Mesodermal cell (in vitro differentiated cells): Measurements from ENCODE around the gene LSAMP. TPM values are rescaled to one million over a fixed set of nuclear protein-coding genes. Genes with fewer than 3 reads are reported as not detected.

ENCODE experiments used
- H3K27ac ChIP-seq: 2 replicates; pipeline ENCODE4 v1.7.0; 2013; ENCODE audit warnings: mild to moderate bottlenecking, low read depth, low read length, moderate library complexity; ENCODE audit not compliant: severe bottlenecking
- H3K36me3 ChIP-seq: 2 replicates; pipeline ENCODE4 v1.7.1; 2013; ENCODE audit warnings: mild to moderate bottlenecking, low read length, moderate library complexity; ENCODE audit not compliant: control insufficient read depth, insufficient read depth
- H3K4me1 ChIP-seq: one replicate; pipeline ENCODE4 v1.7.1; 2013; ENCODE audit warnings: mild to moderate bottlenecking, low read length; ENCODE audit not compliant: insufficient read depth, control insufficient read depth, poor library complexity, severe bottlenecking
- H3K4me3 ChIP-seq: 2 replicates; pipeline ENCODE4 v1.7.0; 2013; ENCODE audit warnings: low read length, control low read depth, mild to moderate bottlenecking; ENCODE audit not compliant: insufficient read depth, poor library complexity, severe bottlenecking; ENCODE audit errors: extremely low read depth
- H3K9me3 ChIP-seq: 2 replicates; pipeline ENCODE4 v1.7.1; 2013; ENCODE audit warnings: mild to moderate bottlenecking, low read length, moderate library complexity; ENCODE audit not compliant: control insufficient read depth
- WGBS, 2 experiments: methylation state at CpG; one replicate each; pipeline ENCODE4 v1.1.5; 2013; ENCODE audit warnings: missing lambda C conversion rate in 2 of 2; ENCODE audit not compliant: insufficient coverage in 2 of 2; 5-methylcytosine and 5-hydroxymethylcytosine counted together
- polyA plus RNA-seq, 2 experiments: library from polyadenylated mRNA; stranded (reverse); fragments of 50-300 nt; gene quantifications; one replicate each; pipeline ENCODE4 v1.2.3, GENCODE V29; 2013

Gene LSAMP
- 38.1 TPM for polyA plus RNA-seq (2013, experiment 1 of 2)
- 35.4 TPM for polyA plus RNA-seq (2013, experiment 2 of 2)

DNA sequence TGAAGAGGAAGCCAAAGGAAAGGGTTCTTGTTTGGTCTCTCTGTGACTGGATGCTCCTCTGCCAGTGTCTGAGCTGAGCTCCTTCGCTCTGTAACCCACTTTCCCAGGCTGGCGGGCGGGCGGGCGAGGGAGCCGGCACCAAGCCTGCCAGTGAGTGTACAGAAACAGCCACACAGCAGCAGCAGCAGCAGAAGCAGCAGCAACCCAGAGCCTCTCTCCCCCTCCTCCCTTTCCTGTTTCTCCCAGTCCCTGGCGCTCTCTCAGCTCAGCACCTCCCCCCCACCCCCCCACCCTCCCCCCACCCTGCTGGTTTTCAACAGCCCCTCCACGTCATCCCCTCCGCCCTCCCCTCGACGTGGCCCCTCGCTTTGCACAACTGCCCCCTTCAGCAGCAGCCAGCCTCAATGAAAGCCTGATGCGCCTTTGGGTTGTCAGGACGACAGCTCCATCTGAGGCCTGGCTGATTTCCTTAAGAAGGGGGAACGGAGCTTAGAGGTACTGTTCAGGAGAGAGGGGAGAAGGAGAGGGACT lies at the start of gene LSAMP:
TSS of gene LSAMP (minus strand) at position 177 of the 531 bp plus-strand sequence.
- Histone ChIP-seq H3K27ac (peak within 1 kb of the TSS; percentile 79), H3K4me1 (peaks cover 6% of the 10 kb centered on the region)
- 3% methylated on average over 7 to 11 of the region's 15 CpGs for WGBS, 2 experiments

DNA sequence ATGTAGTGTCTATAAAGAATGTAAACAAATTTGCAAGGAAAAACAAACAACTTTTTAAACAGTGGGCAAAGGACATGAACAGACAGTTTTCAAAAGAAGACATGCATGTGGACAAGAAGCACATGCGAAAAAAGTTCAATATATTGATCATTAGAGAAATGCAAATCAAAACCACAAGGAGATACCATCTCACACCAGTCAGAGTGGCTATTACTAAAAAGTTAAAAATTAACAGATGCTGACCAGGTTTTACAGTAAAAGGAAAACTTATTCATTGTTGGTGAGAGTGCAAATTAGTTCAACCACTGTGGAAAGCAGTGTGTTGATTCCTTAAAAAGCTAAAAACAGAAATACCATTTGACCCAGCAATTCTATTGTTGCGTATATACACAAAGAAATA lies 47.1 kb upstream of the LSAMP start:
- Histone ChIP-seq H3K27ac (no peak overlapping the region), H3K36me3 (no peaks in the 10 kb centered on the region), H3K9me3 (no peaks in the 10 kb centered on the region), H3K4me3 (no peak overlapping the region), H3K4me1 (no peaks in the 10 kb centered on the region)
- WGBS, 2 experiments, result no CpG with 5 or more reads among the region's 2 CpGs

More for the DNA sequence above, at the start of gene LSAMP:
- Histone ChIP-seq H3K4me3 (peak within 1 kb of the TSS; percentile 54), H3K36me3 (no peaks in the 10 kb centered on the region), H3K9me3 (no peaks in the 10 kb centered on the region)

DNA sequence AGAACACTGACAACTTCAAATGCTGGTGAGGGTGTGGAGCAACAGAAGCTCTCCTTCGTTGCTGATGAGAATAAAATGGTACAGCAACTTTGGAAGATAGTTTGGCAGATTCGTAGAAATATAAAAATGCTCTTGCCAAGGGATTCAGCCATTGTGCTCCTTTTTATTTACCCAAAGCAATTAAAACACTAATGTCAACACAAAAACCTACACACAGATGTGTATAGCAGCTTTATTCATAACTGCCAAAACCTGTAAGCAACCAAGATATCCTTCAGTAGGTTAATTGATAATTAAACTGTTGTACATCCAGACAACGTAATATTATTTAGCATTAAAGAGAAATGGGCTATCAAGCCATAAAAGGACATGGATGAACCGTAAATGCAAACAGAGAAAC lies 37.8 kb upstream of the LSAMP start:
- WGBS, 2 experiments, result 92% methylated on average over 2 of the region's 4 CpGs; no CpG with 5 or more reads in 1 of the 2 experiments
- Histone ChIP-seq H3K4me3 (no peak overlapping the region), H3K9me3 (peaks cover 15% of the 10 kb centered on the region), H3K36me3 (no peaks in the 10 kb centered on the region), H3K4me1 (no peaks in the 10 kb centered on the region), H3K27ac (no peak overlapping the region)

DNA sequence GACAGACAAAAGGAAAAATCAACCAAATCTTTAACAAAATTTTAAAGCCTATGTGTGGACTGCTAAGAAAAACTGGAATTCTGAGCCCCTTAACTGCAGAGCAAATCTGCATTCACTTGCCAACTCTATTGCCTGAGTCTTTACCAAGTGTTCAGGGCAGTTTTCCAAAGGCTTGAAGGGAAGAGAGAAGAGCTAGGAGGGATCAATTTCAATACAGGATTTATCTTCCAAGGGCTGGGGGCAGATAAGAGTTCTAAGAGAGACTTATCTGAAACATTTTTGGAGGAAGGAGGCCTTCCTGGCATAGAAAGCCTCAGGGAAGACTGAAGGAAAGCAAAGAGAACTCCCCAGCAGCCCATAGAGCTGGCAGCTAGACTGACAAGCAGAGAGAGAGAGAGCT lies 31.4 kb upstream of the LSAMP start:
- Histone ChIP-seq H3K27ac (peak overlapping the region; percentile 25), H3K4me3 (no peak overlapping the region), H3K9me3 (peaks cover 17% of the 10 kb centered on the region), H3K4me1 (peaks cover 30% of the 10 kb centered on the region), H3K36me3 (no peaks in the 10 kb centered on the region)

- Histone ChIP-seq H3K4me3 (no peak overlapping the region), H3K36me3 (no peaks in the 10 kb centered on the region), H3K4me1 (peaks cover 34% of the 10 kb centered on the region), H3K9me3 (peaks cover 14% of the 10 kb centered on the region), H3K27ac (peak overlapping the region; percentile 19)
Measured at GRCh38 chr3:116474801-116475200, 29.5 kb upstream of the LSAMP start.

DNA sequence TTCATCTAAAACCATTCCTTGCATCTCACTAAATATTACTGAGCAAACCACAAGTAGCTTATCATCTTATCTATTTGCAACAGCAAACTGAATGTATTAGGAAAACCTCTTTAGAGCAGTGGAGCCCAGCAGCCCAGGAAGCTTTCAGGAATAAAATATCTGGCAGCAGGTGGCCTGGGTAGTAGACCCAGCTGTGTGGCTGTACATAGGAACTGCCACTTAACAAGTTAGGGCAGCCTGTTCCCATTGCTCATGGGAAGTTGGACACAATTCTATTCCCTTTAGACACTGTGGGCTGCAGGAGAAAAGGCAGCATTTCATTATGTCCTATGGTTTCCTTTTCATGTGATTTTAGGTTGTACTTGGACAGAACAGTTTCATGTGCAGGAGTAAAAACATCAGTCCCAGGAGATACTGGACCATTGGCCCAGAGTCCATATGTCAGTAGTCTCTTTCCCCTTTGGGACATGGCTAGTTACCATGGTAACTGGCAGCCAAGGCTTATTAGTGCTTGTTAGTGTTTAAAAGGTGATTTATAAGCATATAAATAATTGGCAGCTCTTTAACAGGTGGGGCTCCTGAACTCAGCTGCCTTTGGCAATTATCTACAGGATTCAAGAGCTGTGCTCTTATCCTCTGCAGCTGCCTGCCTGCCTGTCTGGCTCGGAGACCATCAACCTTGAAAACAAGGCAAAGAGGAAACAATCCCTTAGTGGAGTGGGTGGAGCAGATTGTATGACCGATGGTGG lies 28.9 kb upstream of the LSAMP start:
- no peaks in the 10 kb centered on the region for H3K36me3 ChIP-seq
- H3K4me3 ChIP-seq, result no peak overlapping the region
- peak overlapping the region; percentile 81 for H3K27ac ChIP-seq
- peaks cover 34% of the 10 kb centered on the region for H3K4me1 ChIP-seq
- peaks cover 12% of the 10 kb centered on the region for H3K9me3 ChIP-seq
- WGBS, 2 experiments, result 60 to 71% methylated on average over 1 of the region's 2 CpGs

- Histone ChIP-seq H3K36me3 (no peaks in the 10 kb centered on the region), H3K27ac (peak overlapping the region; percentile 81), H3K4me1 (peaks cover 34% of the 10 kb centered on the region), H3K9me3 (peaks cover 6% of the 10 kb centered on the region), H3K4me3 (no peak overlapping the region)
Measured at GRCh38 chr3:116473602-116474001, 28.3 kb upstream of the LSAMP start.

DNA sequence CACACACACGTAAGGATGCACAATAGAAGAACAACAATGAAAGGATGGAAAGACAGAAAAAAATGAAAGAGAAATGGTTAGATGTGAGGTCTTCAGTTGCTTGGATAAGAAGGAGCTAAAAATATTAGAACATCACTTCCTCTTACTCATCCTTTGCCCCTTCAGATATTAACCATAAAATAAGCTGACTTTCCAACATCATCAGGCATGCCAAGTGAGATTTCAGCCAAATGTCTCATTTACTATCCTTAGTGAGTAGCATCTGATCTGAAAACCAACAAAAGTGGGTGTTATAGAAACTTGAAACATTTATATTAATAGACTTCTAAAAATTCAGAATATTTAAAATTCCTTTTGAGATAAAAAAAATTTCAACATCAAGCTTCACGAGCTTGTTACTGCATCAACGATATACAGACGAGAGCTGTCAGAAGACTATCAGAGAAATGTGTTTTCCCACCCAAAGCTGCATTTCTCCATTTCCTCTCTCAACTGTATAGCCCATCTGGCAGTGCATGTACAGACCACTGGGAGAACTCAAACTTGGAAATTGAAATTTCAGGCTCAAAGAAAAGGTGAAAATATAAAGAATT lies 25.4 kb upstream of the LSAMP start:
- no peak overlapping the region for H3K4me3 ChIP-seq
- H3K9me3 ChIP-seq, result no peaks in the 10 kb centered on the region
- peaks cover 31% of the 10 kb centered on the region for H3K4me1 ChIP-seq
- H3K36me3 ChIP-seq, result no peaks in the 10 kb centered on the region
- no peak overlapping the region for H3K27ac ChIP-seq
- 84 to 89% methylated on average over 2 to 3 of the region's 4 CpGs for WGBS, 2 experiments

DNA sequence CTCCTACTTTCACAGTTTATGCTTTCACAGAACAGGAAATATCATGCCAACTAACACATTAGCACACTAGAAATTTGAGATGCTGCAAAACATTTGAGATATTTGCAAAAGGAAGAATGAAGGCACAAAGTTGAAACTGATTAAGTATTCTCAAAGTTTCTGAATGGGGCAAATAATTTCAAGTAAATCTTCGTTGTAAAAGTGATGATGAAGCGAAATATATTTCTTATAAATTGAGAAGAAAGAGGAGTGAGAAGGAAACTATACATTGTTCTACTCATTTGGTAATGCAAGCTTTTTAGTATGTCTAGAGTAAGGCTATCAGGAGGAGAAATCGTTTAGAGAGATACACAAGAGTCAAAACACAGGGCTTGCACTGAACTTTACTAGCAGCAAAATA lies 24.3 kb upstream of the LSAMP start:
- Histone ChIP-seq H3K27ac (no peak overlapping the region), H3K4me1 (peaks cover 21% of the 10 kb centered on the region), H3K36me3 (no peaks in the 10 kb centered on the region), H3K9me3 (no peaks in the 10 kb centered on the region), H3K4me3 (no peak overlapping the region)
- WGBS, 2 experiments, result 73 to 89% methylated on average over 2 to 3 of the region's 3 CpGs

DNA sequence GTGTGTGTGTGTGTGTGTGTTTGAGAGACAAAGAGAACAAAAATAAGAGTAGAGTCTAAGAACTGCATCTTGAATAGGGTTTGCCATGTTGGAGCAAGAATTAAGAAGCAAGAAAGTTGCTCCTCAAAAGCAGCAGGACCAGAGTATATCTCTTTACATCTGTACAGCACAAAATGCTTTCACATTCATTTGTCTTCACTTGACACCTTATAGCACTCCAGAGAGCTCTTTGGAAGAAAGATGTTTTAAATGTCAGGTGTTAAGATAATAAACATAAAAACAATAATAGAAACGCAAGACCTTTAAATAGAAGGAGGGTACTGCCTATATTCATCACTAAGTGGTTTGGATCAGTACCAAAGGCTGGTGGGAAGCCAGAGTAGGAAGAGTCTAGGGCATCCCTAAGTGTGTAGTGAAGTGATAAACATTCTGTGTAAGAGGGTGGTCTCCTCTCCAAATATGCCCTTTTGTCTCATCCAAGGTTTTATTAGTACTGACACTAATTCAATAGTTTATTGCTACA lies 19.1 kb upstream of the LSAMP start:
- no peak overlapping the region for H3K4me3 ChIP-seq
- no peaks in the 10 kb centered on the region for H3K9me3 ChIP-seq
- no peaks in the 10 kb centered on the region for H3K4me1 ChIP-seq
- H3K27ac ChIP-seq, result no peak overlapping the region
- WGBS, 2 experiments, result no CpG with 5 or more reads among the region's 1 CpG
- H3K36me3 ChIP-seq, result no peaks in the 10 kb centered on the region
